Esophagus squamous epithelium (tissue), 4 donors: ENCODE results near the gene LCOR.

ENCODE experiments used
- CTCF ChIP-seq, 6 experiments: fragments of 450-650 bp in 4 of 6; fragments of 200-600 bp in 2 of 6; sonication (generic) in 2 of 6; IDR thresholded peaks; one replicate each; pipeline ENCODE4 v1.5.1; 2016 to 2019; ENCODE audit warnings: antibody characterized with exemption in 6 of 6, mild to moderate bottlenecking in 4 of 6, moderate library complexity in 4 of 6
- POLR2A ChIP-seq, 4 donors: fragments of 450-650 bp; IDR thresholded peaks; one replicate each; pipeline ENCODE4 v1.6.1; 2017; ENCODE audit warnings: antibody characterized with exemption in 4 of 4, mild to moderate bottlenecking in 4 of 4, moderate library complexity in 3 of 4

- TF ChIP-seq POLR2A (IDR thresholded peaks at IDR 0.05) (no peak), CTCF (IDR thresholded peaks at IDR 0.05) (no peak)
These were observed 163.8 kb downstream of the LCOR start for GRCh38 chr10:96995851-96996250.
